GM19240 (cell line): Measurements from ENCODE around the gene ASMTL.

Source experiments
- DNase-seq: peaks from one replicate; pipeline ENCODE4 v3.0.0; 2011; ENCODE audit warnings: low spot score; ENCODE audit not compliant: insufficient read length

ASMTL gene

GRCh38 chrX:1354036-1355019, 98.4 kb downstream of the ASMTL start:
- no peak for DNase-seq
